ENCODE measurements around the gene OCEL1. TPM values are rescaled to one million over a fixed set of nuclear protein-coding genes. Genes with fewer than 3 reads are reported as not detected.
A peak's percentile ranks its signal among the peaks of the same experiment; 100 is the strongest.

Gene OCEL1
- total and polyA plus RNA-seq, 2 of the 13 experiments (the other 11 are each of a cell fraction or from before 2014, with no cell fraction given) = 10.6 to 17.2 TPM

DNA sequence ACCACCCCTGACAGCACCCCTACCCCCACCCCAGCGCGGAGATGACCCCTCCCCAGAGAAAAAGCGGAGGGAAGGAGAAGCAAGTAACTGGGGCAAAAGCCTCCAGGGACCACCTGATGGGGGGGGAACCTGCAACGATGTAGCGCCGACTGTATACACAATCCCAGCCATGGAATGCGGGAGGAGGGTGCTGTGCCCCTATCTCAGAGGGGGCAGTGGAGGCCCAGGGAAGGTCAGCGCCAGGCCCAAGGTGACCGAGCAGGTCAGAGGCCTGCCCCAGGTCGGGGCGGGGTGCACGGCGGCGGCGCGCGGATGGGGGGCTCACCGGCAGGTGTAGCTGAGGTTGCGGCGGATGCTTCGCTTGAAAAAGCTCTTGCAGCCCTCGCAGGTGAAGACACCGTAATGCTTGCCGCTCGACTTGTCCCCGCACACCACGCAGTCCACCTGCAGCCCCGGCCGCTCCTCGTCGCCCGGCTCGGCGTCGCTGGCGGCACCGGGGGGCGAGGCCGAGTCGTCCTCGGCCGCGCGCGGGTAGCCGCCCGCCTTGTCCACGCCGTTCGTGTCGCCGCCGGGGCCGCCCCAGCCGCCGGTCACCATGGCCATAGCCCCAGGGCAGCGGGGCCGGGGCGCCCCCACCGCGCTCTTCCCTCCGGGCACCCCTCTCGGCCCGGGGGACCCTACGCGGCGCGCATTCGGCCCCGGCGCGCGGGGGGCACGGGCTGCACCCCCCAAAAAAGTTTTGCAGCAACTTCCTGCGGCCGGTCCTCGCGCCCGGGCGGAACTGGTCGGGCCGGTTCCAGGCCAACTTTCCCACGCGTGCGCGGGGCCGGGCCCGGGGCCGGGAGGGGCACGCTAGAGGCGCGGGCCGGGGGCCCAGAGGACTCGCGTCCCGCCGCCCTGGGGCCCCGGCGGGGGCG is 18.9 kb downstream of the OCEL1 start (continued):
- TF ChIP-seq, protein P1, sequence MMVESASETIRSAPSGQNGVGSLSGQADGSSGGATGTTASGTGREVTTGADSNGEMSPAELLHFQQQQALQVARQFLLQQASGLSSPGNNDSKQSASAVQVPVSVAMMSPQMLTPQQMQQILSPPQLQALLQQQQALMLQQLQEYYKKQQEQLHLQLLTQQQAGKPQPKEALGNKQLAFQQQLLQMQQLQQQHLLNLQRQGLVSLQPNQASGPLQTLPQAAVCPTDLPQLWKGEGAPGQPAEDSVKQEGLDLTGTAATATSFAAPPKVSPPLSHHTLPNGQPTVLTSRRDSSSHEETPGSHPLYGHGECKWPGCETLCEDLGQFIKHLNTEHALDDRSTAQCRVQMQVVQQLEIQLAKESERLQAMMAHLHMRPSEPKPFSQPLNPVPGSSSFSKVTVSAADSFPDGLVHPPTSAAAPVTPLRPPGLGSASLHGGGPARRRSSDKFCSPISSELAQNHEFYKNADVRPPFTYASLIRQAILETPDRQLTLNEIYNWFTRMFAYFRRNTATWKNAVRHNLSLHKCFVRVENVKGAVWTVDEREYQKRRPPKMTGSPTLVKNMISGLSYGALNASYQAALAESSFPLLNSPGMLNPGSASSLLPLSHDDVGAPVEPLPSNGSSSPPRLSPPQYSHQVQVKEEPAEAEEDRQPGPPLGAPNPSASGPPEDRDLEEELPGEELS (CRISPR knock-in tag; IDR thresholded peaks at IDR 0.05) = no peak
- TF ChIP-seq, protein P2, sequence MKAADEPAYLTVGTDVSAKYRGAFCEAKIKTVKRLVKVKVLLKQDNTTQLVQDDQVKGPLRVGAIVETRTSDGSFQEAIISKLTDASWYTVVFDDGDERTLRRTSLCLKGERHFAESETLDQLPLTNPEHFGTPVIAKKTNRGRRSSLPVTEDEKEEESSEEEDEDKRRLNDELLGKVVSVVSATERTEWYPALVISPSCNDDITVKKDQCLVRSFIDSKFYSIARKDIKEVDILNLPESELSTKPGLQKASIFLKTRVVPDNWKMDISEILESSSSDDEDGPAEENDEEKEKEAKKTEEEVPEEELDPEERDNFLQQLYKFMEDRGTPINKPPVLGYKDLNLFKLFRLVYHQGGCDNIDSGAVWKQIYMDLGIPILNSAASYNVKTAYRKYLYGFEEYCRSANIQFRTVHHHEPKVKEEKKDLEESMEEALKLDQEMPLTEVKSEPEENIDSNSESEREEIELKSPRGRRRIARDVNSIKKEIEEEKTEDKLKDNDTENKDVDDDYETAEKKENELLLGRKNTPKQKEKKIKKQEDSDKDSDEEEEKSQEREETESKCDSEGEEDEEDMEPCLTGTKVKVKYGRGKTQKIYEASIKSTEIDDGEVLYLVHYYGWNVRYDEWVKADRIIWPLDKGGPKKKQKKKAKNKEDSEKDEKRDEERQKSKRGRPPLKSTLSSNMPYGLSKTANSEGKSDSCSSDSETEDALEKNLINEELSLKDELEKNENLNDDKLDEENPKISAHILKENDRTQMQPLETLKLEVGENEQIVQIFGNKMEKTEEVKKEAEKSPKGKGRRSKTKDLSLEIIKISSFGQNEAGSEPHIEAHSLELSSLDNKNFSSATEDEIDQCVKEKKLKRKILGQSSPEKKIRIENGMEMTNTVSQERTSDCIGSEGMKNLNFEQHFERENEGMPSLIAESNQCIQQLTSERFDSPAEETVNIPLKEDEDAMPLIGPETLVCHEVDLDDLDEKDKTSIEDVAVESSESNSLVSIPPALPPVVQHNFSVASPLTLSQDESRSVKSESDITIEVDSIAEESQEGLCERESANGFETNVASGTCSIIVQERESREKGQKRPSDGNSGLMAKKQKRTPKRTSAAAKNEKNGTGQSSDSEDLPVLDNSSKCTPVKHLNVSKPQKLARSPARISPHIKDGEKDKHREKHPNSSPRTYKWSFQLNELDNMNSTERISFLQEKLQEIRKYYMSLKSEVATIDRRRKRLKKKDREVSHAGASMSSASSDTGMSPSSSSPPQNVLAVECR (CRISPR knock-in tag; IDR thresholded peaks at IDR 0.05; ENCODE audit: borderline replicate concordance) = peak; percentile 31
- 0 out of 2 replicates have a peak, but pooled peaks have one; percentile 39 for TF ChIP-seq POLR2G (IDR thresholded peaks at IDR 0.05; ENCODE audit: low read depth, low read length)
- 0 out of 2 replicates have a peak, but pooled peaks have one; percentile 60 for TF ChIP-seq NCOR1 (IDR thresholded peaks at IDR 0.05; ENCODE audit: borderline replicate concordance, low read length)
- peak; percentile 38 for TF ChIP-seq HDAC1 (CRISPR knock-in tag; IDR thresholded peaks at IDR 0.05)
- 0 out of 2 replicates have a peak, but pooled peaks have one; percentile 31 for TF ChIP-seq ZNF564 (CRISPR knock-in tag; IDR thresholded peaks at IDR 0.05)
- TF ChIP-seq ZNF709 (CRISPR knock-in tag; IDR thresholded peaks at IDR 0.05) = 0 out of 2 replicates have a peak, but pooled peaks have one; percentile 39
- TF ChIP-seq ZNF543 (CRISPR knock-in tag; IDR thresholded peaks at IDR 0.05) = no peak
- no peak for TF ChIP-seq CBX1 (IDR thresholded peaks at IDR 0.05; ENCODE audit: low read depth)
- TF ChIP-seq, protein P3, sequence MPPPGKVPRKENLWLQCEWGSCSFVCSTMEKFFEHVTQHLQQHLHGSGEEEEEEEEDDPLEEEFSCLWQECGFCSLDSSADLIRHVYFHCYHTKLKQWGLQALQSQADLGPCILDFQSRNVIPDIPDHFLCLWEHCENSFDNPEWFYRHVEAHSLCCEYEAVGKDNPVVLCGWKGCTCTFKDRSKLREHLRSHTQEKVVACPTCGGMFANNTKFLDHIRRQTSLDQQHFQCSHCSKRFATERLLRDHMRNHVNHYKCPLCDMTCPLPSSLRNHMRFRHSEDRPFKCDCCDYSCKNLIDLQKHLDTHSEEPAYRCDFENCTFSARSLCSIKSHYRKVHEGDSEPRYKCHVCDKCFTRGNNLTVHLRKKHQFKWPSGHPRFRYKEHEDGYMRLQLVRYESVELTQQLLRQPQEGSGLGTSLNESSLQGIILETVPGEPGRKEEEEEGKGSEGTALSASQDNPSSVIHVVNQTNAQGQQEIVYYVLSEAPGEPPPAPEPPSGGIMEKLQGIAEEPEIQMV (CRISPR knock-in tag; IDR thresholded peaks at IDR 0.05; ENCODE audit: low read depth) = no peak
- TF ChIP-seq, protein P4, sequence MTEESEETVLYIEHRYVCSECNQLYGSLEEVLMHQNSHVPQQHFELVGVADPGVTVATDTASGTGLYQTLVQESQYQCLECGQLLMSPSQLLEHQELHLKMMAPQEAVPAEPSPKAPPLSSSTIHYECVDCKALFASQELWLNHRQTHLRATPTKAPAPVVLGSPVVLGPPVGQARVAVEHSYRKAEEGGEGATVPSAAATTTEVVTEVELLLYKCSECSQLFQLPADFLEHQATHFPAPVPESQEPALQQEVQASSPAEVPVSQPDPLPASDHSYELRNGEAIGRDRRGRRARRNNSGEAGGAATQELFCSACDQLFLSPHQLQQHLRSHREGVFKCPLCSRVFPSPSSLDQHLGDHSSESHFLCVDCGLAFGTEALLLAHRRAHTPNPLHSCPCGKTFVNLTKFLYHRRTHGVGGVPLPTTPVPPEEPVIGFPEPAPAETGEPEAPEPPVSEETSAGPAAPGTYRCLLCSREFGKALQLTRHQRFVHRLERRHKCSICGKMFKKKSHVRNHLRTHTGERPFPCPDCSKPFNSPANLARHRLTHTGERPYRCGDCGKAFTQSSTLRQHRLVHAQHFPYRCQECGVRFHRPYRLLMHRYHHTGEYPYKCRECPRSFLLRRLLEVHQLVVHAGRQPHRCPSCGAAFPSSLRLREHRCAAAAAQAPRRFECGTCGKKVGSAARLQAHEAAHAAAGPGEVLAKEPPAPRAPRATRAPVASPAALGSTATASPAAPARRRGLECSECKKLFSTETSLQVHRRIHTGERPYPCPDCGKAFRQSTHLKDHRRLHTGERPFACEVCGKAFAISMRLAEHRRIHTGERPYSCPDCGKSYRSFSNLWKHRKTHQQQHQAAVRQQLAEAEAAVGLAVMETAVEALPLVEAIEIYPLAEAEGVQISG (CRISPR knock-in tag; IDR thresholded peaks at IDR 0.05) = 0 out of 2 replicates have a peak, but pooled peaks have one; percentile 6
- TF ChIP-seq NFKB2 (CRISPR knock-in tag; IDR thresholded peaks at IDR 0.05; ENCODE audit: borderline replicate concordance) = no peak
- TF ChIP-seq, protein P5, sequence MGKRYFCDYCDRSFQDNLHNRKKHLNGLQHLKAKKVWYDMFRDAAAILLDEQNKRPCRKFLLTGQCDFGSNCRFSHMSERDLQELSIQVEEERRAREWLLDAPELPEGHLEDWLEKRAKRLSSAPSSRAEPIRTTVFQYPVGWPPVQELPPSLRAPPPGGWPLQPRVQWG (CRISPR knock-in tag; IDR thresholded peaks at IDR 0.05; ENCODE audit: borderline replicate concordance, low read depth) = no peak
- 0 out of 2 replicates have a peak, but pooled peaks have one; percentile 14 for TF ChIP-seq NRL (CRISPR knock-in tag; IDR thresholded peaks at IDR 0.05; ENCODE audit: borderline replicate concordance)
- TF ChIP-seq SAP130 (CRISPR knock-in tag; IDR thresholded peaks at IDR 0.05; ENCODE audit: low read depth) = no peak; the same call in 1 of the 2 replicates
- TF ChIP-seq ZNF629 (CRISPR knock-in tag; conservative IDR thresholded peaks at IDR 0.05) = peak; percentile 72

Data from HepG2 (cell line).